Activated CD4-positive, alpha-beta memory T cell treated with anti-CD3 and anti-CD28 coated beads, Interleukin-2, amount 10 ng/mL, durations not matched to agents 7 days and 5 days (primary cell): ENCODE results near the gene CBY3. TPM values are rescaled to one million over a fixed set of nuclear protein-coding genes. Genes with fewer than 3 reads are reported as not detected.

Experiments used
- CTCF ChIA-PET: fragments of 350-600 bp; sonication (Branson Sonifier 250); formaldehyde crosslinking; loops from one replicate; lab custom pipeline; 2021; ENCODE audit warnings: antibody characterized with exemption, inconsistent platforms; lab: Charles Lee
- POLR2A ChIA-PET: fragments of 350-600 bp; sonication (Branson Sonifier 250); formaldehyde crosslinking; loops from one replicate; lab custom pipeline; 2021; ENCODE audit warnings: antibody characterized with exemption; lab: Charles Lee
- DNase-seq: peaks from one replicate; pipeline ENCODE4 v3.0.0-alpha.2; 2020
- H3K27ac Mint-ChIP-seq: one replicate; pipeline ENCODE4 v1.8.0; 2021; ENCODE audit warnings: mild to moderate bottlenecking, mixed read lengths
- H3K27me3 Mint-ChIP-seq: one replicate; pipeline ENCODE4 v1.8.0; 2021; ENCODE audit warnings: mixed read lengths
- H3K36me3 Mint-ChIP-seq: one replicate; pipeline ENCODE4 v1.8.0; 2021; ENCODE audit warnings: low read depth, mixed read lengths
- H3K4me1 Mint-ChIP-seq: one replicate; pipeline ENCODE4 v1.8.0; 2021; ENCODE audit warnings: mixed read lengths
- H3K4me3 Mint-ChIP-seq: one replicate; pipeline ENCODE4 v1.8.0; 2021; ENCODE audit warnings: mild to moderate bottlenecking, mixed read lengths
- H3K9me3 Mint-ChIP-seq: one replicate; pipeline ENCODE4 v1.8.0; 2021; ENCODE audit warnings: mixed read lengths
- total RNA-seq, 2 experiments: library from RNA; stranded (reverse); gene quantifications; one replicate each; pipeline ENCODE4 v1.2.3, GENCODE V29; 2021

The CBY3 gene
- under 1 TPM in 1 of 2 experiments, not detected in 1; 0.68 TPM for total RNA-seq

GRCh38 chr5:179680780-179681401 lies at the start of gene CBY3:
TSS of gene CBY3 (minus strand) at chr5:179681034. CDS start at chr5:179680918, 116 bp downstream.
- H3K36me3 Mint-ChIP-seq = peaks cover 29% of the 10 kb centered on the region
- no peak for DNase-seq
- peak within 1 kb of the TSS; percentile 58 for H3K4me3 Mint-ChIP-seq
- peaks cover 39% of the 10 kb centered on the region for H3K4me1 Mint-ChIP-seq
- H3K9me3 Mint-ChIP-seq = no peaks in the 10 kb centered on the region
- H3K27me3 Mint-ChIP-seq = no peaks in the 10 kb centered on the region
- peak within 1 kb of the TSS; percentile 21 for H3K27ac Mint-ChIP-seq
- ChIA-PET POLR2A (interaction anchor here (1.0 to 5.6 kb wide), 4 partner anchors 16 to 58 kb away, joined by 3 to 111 read pairs (median 43); partner anchors contain the start of genes CANX and HNRNPH1), CTCF (interaction anchor here (1.3 to 1.4 kb wide), 2 partner anchors 8 to 13 kb away, joined by 4 to 5 read pairs; no protein-coding TSS in a partner anchor)

- H3K4me1 Mint-ChIP-seq = peaks cover 27% of the 10 kb centered on the region
- peak overlapping the region; percentile 67 for H3K27ac Mint-ChIP-seq
- DNase-seq = no peak
- peaks cover 66% of the 10 kb centered on the region for H3K36me3 Mint-ChIP-seq
- POLR2A ChIA-PET = interaction anchor here (1.0 to 3.0 kb wide), 6 partner anchors 9 to 113 kb away, joined by 3 to 8 read pairs (median 5); no protein-coding TSS in a partner anchor
- no peaks in the 10 kb centered on the region for H3K9me3 Mint-ChIP-seq
- no peaks in the 10 kb centered on the region for H3K27me3 Mint-ChIP-seq
- no peak overlapping the region for H3K4me3 Mint-ChIP-seq
- CTCF ChIA-PET = interaction anchor here (1.0 to 1.6 kb wide), 2 partner anchors 28 to 33 kb away, joined by 3 to 5 read pairs; no protein-coding TSS in a partner anchor
Measured at GRCh38 chr5:179730356-179730755, 49.5 kb upstream of the CBY3 start.

GRCh38 chr5:179729727-179730126 lies 48.9 kb upstream of the CBY3 start:
- ChIA-PET CTCF (interaction anchor here (1.0 to 1.6 kb wide), 2 partner anchors 27 to 34 kb away, joined by 3 to 5 read pairs; no protein-coding TSS in a partner anchor), POLR2A (interaction anchor here (1.1 to 2.2 kb wide), 3 partner anchors 30 to 33 kb away, joined by 3 to 8 read pairs (median 7); no protein-coding TSS in a partner anchor)
- H3K27ac Mint-ChIP-seq = peak overlapping the region; percentile 26

GRCh38 chr5:179729303-179729702 lies 48.5 kb upstream of the CBY3 start:
- Mint-ChIP-seq H3K36me3 (peaks cover 63% of the 10 kb centered on the region), H3K27ac (peak overlapping the region; percentile 26), H3K4me3 (no peak overlapping the region), H3K4me1 (peaks cover 20% of the 10 kb centered on the region), H3K9me3 (no peaks in the 10 kb centered on the region), H3K27me3 (no peaks in the 10 kb centered on the region)
- ChIA-PET CTCF (interaction anchor here (1.6 kb wide), 1 partner anchor 27 kb away, joined by 5 read pairs; no protein-coding TSS in a partner anchor), POLR2A (interaction anchor here (1.9 to 2.2 kb wide), 2 partner anchors 30 to 33 kb away, joined by 7 to 8 read pairs; no protein-coding TSS in a partner anchor)
- DNase-seq = no peak

More at GRCh38 chr5:179729727-179730126, 48.9 kb upstream of the CBY3 start:
- H3K4me1 Mint-ChIP-seq = peaks cover 24% of the 10 kb centered on the region
- no peak overlapping the region for H3K4me3 Mint-ChIP-seq
- no peak for DNase-seq
- H3K36me3 Mint-ChIP-seq = peaks cover 64% of the 10 kb centered on the region
- H3K9me3 Mint-ChIP-seq = no peaks in the 10 kb centered on the region
- no peaks in the 10 kb centered on the region for H3K27me3 Mint-ChIP-seq

- H3K36me3 Mint-ChIP-seq = peaks cover 78% of the 10 kb centered on the region
- POLR2A ChIA-PET = interaction anchor here (1.0 kb wide), 1 partner anchor 26 kb away, joined by 3 read pairs; no protein-coding TSS in a partner anchor
Measured at GRCh38 chr5:179727106-179727505, 46.3 kb upstream of the CBY3 start.

GRCh38 chr5:179724163-179724562 lies 43.3 kb upstream of the CBY3 start:
- H3K4me1 Mint-ChIP-seq = peaks cover 12% of the 10 kb centered on the region
- H3K4me3 Mint-ChIP-seq = no peak overlapping the region
- DNase-seq = no peak
- no peaks in the 10 kb centered on the region for H3K9me3 Mint-ChIP-seq
- POLR2A ChIA-PET = no interaction called here
- CTCF ChIA-PET = interaction anchor here (0.6 to 0.7 kb wide), 2 partner anchors 9 to 116 kb away, joined by 3 read pairs; no protein-coding TSS in a partner anchor
- H3K27ac Mint-ChIP-seq = no peak overlapping the region
- no peaks in the 10 kb centered on the region for H3K27me3 Mint-ChIP-seq
- peaks cover 73% of the 10 kb centered on the region for H3K36me3 Mint-ChIP-seq

More at GRCh38 chr5:179727106-179727505, 46.3 kb upstream of the CBY3 start:
- no peaks in the 10 kb centered on the region for H3K9me3 Mint-ChIP-seq
- H3K27ac Mint-ChIP-seq = no peak overlapping the region
- CTCF ChIA-PET = no interaction called here
- H3K27me3 Mint-ChIP-seq = no peaks in the 10 kb centered on the region
- no peak for DNase-seq
- no peak overlapping the region for H3K4me3 Mint-ChIP-seq
- peaks cover 25% of the 10 kb centered on the region for H3K4me1 Mint-ChIP-seq

GRCh38 chr5:179720222-179720621 lies 39.4 kb upstream of the CBY3 start:
- Mint-ChIP-seq H3K4me3 (no peak overlapping the region), H3K9me3 (no peaks in the 10 kb centered on the region), H3K27me3 (no peaks in the 10 kb centered on the region), H3K36me3 (peaks cover 72% of the 10 kb centered on the region), H3K4me1 (peaks cover 22% of the 10 kb centered on the region), H3K27ac (no peak overlapping the region)
- CTCF ChIA-PET = no interaction called here
- DNase-seq = no peak
- POLR2A ChIA-PET = interaction anchor here (0.6 to 1.3 kb wide), 3 partner anchors 12 to 20 kb away, joined by 3 to 7 read pairs (median 3); partner anchors contain the start of gene MAML1

GRCh38 chr5:179716286-179716685 lies 35.5 kb upstream of the CBY3 start:
- Mint-ChIP-seq H3K4me1 (peaks cover 14% of the 10 kb centered on the region), H3K27ac (peak overlapping the region; percentile 48), H3K4me3 (no peak overlapping the region), H3K9me3 (no peaks in the 10 kb centered on the region), H3K36me3 (peaks cover 61% of the 10 kb centered on the region), H3K27me3 (no peaks in the 10 kb centered on the region)
- DNase-seq = no peak
- POLR2A ChIA-PET = interaction anchor here (0.8 to 1.2 kb wide), 3 partner anchors 14 to 95 kb away, joined by 3 to 6 read pairs (median 3); no protein-coding TSS in a partner anchor
- CTCF ChIA-PET = interaction anchor here (0.6 to 1.2 kb wide), 2 partner anchors 21 to 54 kb away, joined by 3 read pairs; no protein-coding TSS in a partner anchor

GRCh38 chr5:179700401-179700918 lies 19.6 kb upstream of the CBY3 start:
- peaks cover 47% of the 10 kb centered on the region for H3K36me3 Mint-ChIP-seq
- H3K9me3 Mint-ChIP-seq = no peaks in the 10 kb centered on the region
- H3K4me1 Mint-ChIP-seq = peaks cover 50% of the 10 kb centered on the region
- H3K27ac Mint-ChIP-seq = peak overlapping the region; percentile 98
- DNase-seq = no peak
- POLR2A ChIA-PET = interaction anchor here (0.9 to 8.2 kb wide), 19 partner anchors 10 to 150 kb away, joined by 3 to 87 read pairs (median 4); partner anchors contain the start of genes CBY3, HNRNPH1, MAML1 and RUFY1
- no peaks in the 10 kb centered on the region for H3K27me3 Mint-ChIP-seq
- CTCF ChIA-PET = interaction anchor here (1.2 to 2.0 kb wide), 4 partner anchors 22 to 77 kb away, joined by 3 to 7 read pairs (median 3); partner anchors contain the start of gene HNRNPH1
- peak overlapping the region; percentile 99 for H3K4me3 Mint-ChIP-seq

GRCh38 chr5:179699616-179700237 lies 18.9 kb upstream of the CBY3 start:
- ChIA-PET CTCF (interaction anchor here (1.2 to 2.0 kb wide), 4 partner anchors 22 to 76 kb away, joined by 3 to 7 read pairs (median 3); partner anchors contain the start of gene HNRNPH1), POLR2A (interaction anchor here (0.8 to 8.2 kb wide), 24 partner anchors 9 to 149 kb away, joined by 3 to 87 read pairs (median 4); partner anchors contain the start of genes CBY3, HNRNPH1, MAML1 and RUFY1)
- Mint-ChIP-seq H3K27me3 (no peaks in the 10 kb centered on the region), H3K4me1 (peaks cover 45% of the 10 kb centered on the region), H3K4me3 (peak overlapping the region; percentile 99), H3K9me3 (no peaks in the 10 kb centered on the region), H3K27ac (peak overlapping the region; percentile 98), H3K36me3 (peaks cover 43% of the 10 kb centered on the region)
- DNase-seq = peak; percentile 51

GRCh38 chr5:179698935-179699615 lies 18.2 kb upstream of the CBY3 start, which contains the start of gene CANX:
TSS of gene CANX (plus strand) at chr5:179698967. CDS start at chr5:179705682, 6,715 bp downstream.
- Mint-ChIP-seq H3K9me3 (no peaks in the 10 kb centered on the region), H3K4me3 (peak within 1 kb of the TSS; percentile 99), H3K36me3 (peaks cover 47% of the 10 kb centered on the region), H3K27me3 (no peaks in the 10 kb centered on the region), H3K4me1 (peaks cover 48% of the 10 kb centered on the region), H3K27ac (peak within 1 kb of the TSS; percentile 98)
- ChIA-PET POLR2A (interaction anchor here (0.8 to 8.2 kb wide), 20 partner anchors 13 to 149 kb away, joined by 3 to 87 read pairs (median 5); partner anchors contain the start of genes CBY3, HNRNPH1, MAML1 and RUFY1), CTCF (interaction anchor here (1.2 to 2.0 kb wide), 3 partner anchors 21 to 76 kb away, joined by 3 to 7 read pairs (median 3); partner anchors contain the start of gene HNRNPH1)
- DNase-seq = no peak
